Muscle of leg (tissue), 11 donors: ENCODE measurements around the gene ALG6. TPM values are rescaled to one million over a fixed set of nuclear protein-coding genes. Genes with fewer than 3 reads are reported as not detected.

Experiments
- DNase-seq: peaks from one replicate; pipeline ENCODE4 v3.0.0; 2013
- H3K27ac ChIP-seq: one replicate; pipeline ENCODE4 v1.5.1; 2013; ENCODE audit warnings: mild to moderate bottlenecking, low read length, control low read depth
- H3K27me3 ChIP-seq: one replicate; pipeline ENCODE4 v1.6.1; 2013; ENCODE audit warnings: low read length; ENCODE audit not compliant: control insufficient read depth, insufficient read depth
- H3K36me3 ChIP-seq: one replicate; pipeline ENCODE4 v1.6.1; 2013; ENCODE audit warnings: low read length; ENCODE audit not compliant: control insufficient read depth, insufficient read depth
- H3K4me1 ChIP-seq: one replicate; pipeline ENCODE4 v1.6.1; 2013; ENCODE audit warnings: low read length; ENCODE audit not compliant: control insufficient read depth, insufficient read depth
- H3K4me3 ChIP-seq: one replicate; pipeline ENCODE4 v1.5.1; 2013; ENCODE audit warnings: low read length, control low read depth
- H3K9me3 ChIP-seq: replicated peaks from 2 replicates; pipeline ENCODE4 v1.6.1; 2013; ENCODE audit warnings: low read depth, low read length; ENCODE audit not compliant: control insufficient read depth
- WGBS: methylation state at CpG from one replicate; pipeline ENCODE4 v1.1.5; 2013; ENCODE audit warnings: missing lambda C conversion rate; ENCODE audit not compliant: insufficient coverage; 5-methylcytosine and 5-hydroxymethylcytosine counted together
- polyA plus RNA-seq, 8 donors: library from polyadenylated mRNA; unstranded; fragments of 120-200 nt; gene quantifications; one replicate each; pipeline versions ENCODE4 v1.2.1 to v1.2.3, GENCODE V29; 2013; ENCODE audit warnings: inconsistent platforms in 1 of 8, low replicate concordance in 1 of 8; ENCODE audit not compliant: insufficient read length in 8 of 8, insufficient read depth in 1 of 8
- total RNA-seq: library from RNA; stranded (reverse); fragments of 120-200 nt; gene quantifications from one replicate; pipeline ENCODE4 v1.2.4, GENCODE V29; 2013

ALG6 gene
- total and polyA plus RNA-seq, 9 donors: 12.2 to 19.5 (median 14.3) TPM

DNA sequence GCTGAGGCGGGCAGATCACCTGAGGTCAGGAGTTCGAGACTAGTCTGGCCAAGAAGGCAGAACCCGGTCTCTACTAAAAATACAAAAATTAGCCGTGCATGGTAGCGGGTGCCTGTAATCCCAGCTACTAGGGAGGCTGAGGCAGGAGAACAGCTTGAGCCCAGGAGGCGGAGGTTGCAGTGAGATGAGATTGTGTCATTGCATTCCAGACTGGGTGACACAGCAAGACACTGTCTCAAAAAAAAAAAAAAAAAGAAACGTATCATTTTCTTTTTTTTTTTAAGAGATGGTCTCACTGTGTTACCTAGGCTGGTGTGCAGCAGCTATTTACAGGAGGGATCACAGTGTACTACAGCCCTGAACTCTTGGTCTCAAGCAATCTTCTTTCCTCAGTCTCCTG is 108.3 kb downstream of the ALG6 start:
- Histone ChIP-seq H3K4me3 (no peak overlapping the region), H3K27me3 (no peaks in the 10 kb centered on the region), H3K27ac (no peak overlapping the region), H3K4me1 (no peaks in the 10 kb centered on the region), H3K36me3 (peaks cover 5% of the 10 kb centered on the region), H3K9me3 (no peaks in the 10 kb centered on the region)
- 87% methylated on average over 5 of the region's 7 CpGs for WGBS
- no peak for DNase-seq

DNA sequence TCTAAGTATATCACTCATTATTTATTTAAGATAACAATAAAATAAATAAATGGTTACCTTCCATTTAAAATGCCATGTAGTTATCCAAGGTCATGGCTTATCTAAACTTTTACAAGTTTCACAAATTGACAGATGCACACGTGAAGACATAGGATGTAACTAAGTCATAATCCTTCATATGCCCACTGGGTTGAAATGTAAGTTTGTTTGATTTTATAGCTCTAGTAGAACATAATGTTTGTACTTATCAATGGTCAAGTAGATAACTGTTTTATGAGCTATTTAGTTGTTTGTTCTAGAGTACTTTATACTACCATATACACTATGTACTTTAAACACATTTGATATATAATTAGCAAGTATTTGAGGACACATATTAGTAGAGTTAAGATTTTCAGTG is 112.6 kb downstream of the ALG6 start:
- Histone ChIP-seq H3K36me3 (peaks cover 3% of the 10 kb centered on the region), H3K27me3 (no peaks in the 10 kb centered on the region), H3K4me3 (no peak overlapping the region), H3K27ac (no peak overlapping the region), H3K4me1 (no peaks in the 10 kb centered on the region), H3K9me3 (no peaks in the 10 kb centered on the region)
- WGBS: no CpG with 5 or more reads among the region's 1 CpG
- no peak for DNase-seq

DNA sequence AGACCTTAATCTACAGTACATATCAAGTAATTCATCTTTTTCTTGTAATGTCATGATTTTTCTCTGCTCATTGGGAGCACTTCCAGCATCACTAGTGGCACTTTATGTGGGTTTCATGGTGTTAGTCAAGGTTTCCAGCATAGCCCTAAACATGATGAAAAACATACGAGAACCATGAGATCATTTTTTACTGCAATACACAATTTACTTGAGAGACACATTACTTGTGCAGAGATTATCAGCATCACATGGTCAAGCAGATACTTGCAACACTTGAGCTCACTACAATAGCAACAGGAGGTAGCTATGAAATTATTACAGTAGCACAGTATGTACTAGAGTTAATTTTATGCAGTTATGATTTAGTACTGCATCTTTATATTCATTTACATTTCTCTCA is 119.2 kb downstream of the ALG6 start:
- Histone ChIP-seq H3K4me3 (no peak overlapping the region), H3K27me3 (no peaks in the 10 kb centered on the region)
- no CpG with 5 or more reads among the region's 1 CpG for WGBS

DNA sequence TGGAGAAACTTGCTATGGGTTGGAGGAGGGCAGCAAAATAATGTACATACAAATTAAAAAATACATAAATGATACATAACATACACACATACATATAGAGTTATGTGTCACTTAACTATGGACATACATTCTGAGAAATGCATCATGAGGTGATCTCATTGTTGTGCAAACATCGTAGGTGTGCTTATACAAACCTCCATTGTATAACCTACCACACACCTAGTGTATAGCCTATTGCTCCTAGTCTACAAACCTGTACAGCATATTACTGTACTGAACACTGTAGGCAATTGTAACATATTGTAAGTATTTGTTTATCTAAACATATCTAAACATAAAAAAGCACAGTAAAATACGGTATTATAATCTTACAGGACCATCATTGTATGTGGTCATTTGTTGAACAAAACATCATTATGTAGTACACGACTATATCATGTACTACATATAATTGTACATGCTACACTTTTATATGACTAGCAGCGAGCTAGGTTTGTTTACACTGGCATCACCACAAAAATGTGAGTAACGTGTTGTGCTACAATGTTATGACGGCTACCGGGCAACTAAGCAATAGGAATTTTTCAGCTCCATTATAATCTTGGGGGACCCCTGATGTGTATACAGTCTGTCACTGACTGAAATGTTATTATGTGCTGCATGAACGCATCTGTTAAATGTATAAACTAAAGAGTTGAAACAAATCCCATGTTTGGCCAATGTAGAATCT is 120.1 kb downstream of the ALG6 start:
- no CpG with 5 or more reads among the region's 8 CpGs for WGBS
- Histone ChIP-seq H3K36me3 (no peaks in the 10 kb centered on the region), H3K9me3 (no peaks in the 10 kb centered on the region), H3K4me3 (no peak overlapping the region), H3K27me3 (no peaks in the 10 kb centered on the region), H3K4me1 (no peaks in the 10 kb centered on the region), H3K27ac (no peak overlapping the region)
- DNase-seq: peak; percentile 35

More for the DNA sequence above, 119.2 kb downstream of the ALG6 start:
- no peak for DNase-seq
- Histone ChIP-seq H3K4me1 (no peaks in the 10 kb centered on the region), H3K36me3 (no peaks in the 10 kb centered on the region), H3K9me3 (no peaks in the 10 kb centered on the region), H3K27ac (no peak overlapping the region)

Other genes with a start within 250 kb of the ALG6 start
- 6.4 TPM for gene FOXD3, start 45.1 kb upstream of the ALG6 start, total RNA-seq
- gene FOXD3, start 45.1 kb upstream of the ALG6 start, polyA plus RNA-seq: 1 to 10 TPM; 3.6 to 9.5 (median 7.2) TPM
- 25.8 TPM for gene ITGB3BP, start 155.6 kb downstream of the ALG6 start, total RNA-seq
- 10 to 100 TPM; 24.4 to 36.2 (median 29.0) TPM for gene ITGB3BP, start 155.6 kb downstream of the ALG6 start, polyA plus RNA-seq
- gene EFCAB7, start 155.9 kb downstream of the ALG6 start, total RNA-seq: 9.8 TPM
- 10 to 100 TPM in 1 of 8 donors, 1 to 10 TPM in 7; 7.5 to 12.1 (median 8.5) TPM for gene EFCAB7, start 155.9 kb downstream of the ALG6 start, polyA plus RNA-seq
- 68.5 TPM for gene PGM1, start 225.8 kb downstream of the ALG6 start, total RNA-seq
- 10 to 100 TPM; 49.7 to 63.1 (median 58.6) TPM for gene PGM1, start 225.8 kb downstream of the ALG6 start, polyA plus RNA-seq